K562 (cell line): ENCODE results near the gene DRG1. TPM values are rescaled to one million over a fixed set of nuclear protein-coding genes. Genes with fewer than 3 reads are reported as not detected.

ENCODE experiments used
- BDP1 ChIP-seq: IDR thresholded peaks from 3 replicates; pipeline ENCODE4 v1.6.1; 2011; ENCODE audit not compliant: insufficient read length, insufficient read depth
- ELF4 ChIP-seq: fragments of 450-650 bp; formaldehyde crosslinking; IDR thresholded peaks from 2 replicates; pipeline ENCODE4 v1.4.0; 2022; ENCODE audit warnings: missing genetic modification characterization
- HDAC1 ChIP-seq, 2 experiments: fragments of 450-650 bp; IDR thresholded peaks; 2 replicates each; pipeline ENCODE4 v1.6.1; 2016 to 2017; ENCODE audit warnings: inconsistent platforms in 1 of 2, mild to moderate bottlenecking in 1 of 2, moderate library complexity in 1 of 2
- MAFG ChIP-seq: fragments of 450-650 bp; conservative IDR thresholded peaks from 2 replicates; pipeline ENCODE4 v1.6.1; 2016; ENCODE audit warnings: missing genetic modification characterization, missing compliant biosample characterization
- NONO ChIP-seq, 2 experiments: fragments of 200-400 bp in 1 of 2; fragments of 450-650 bp in 1 of 2; formaldehyde crosslinking in 1 of 2; IDR thresholded peaks; 2 replicates each; pipeline ENCODE4 v1.6.1; 2017; ENCODE audit warnings: low read depth in 2 of 2, mild to moderate bottlenecking in 2 of 2, moderate library complexity in 2 of 2, low read length in 1 of 2
- POU5F1 ChIP-seq: fragments of 150-350 bp; IDR thresholded peaks from 2 replicates; pipeline ENCODE4 v1.6.1; 2014; ENCODE audit warnings: borderline replicate concordance, low read length, low read depth, mild to moderate bottlenecking; ENCODE audit not compliant: partially characterized antibody
- RBM25 ChIP-seq: fragments of 200-400 bp; formaldehyde crosslinking; IDR thresholded peaks from 2 replicates; pipeline ENCODE4 v1.6.1; 2018; ENCODE audit warnings: low read length, low read depth, moderate library complexity; ENCODE audit not compliant: severe bottlenecking
- SIN3A ChIP-seq, 2 experiments: fragments of 150-350 bp in 1 of 2; IDR thresholded peaks; 2 replicates each; pipeline ENCODE4 v1.6.1; 2011 to 2016; ENCODE audit warnings: borderline replicate concordance in 2 of 2, low read depth in 2 of 2, low read length in 2 of 2, mild to moderate bottlenecking in 2 of 2, moderate library complexity in 2 of 2; ENCODE audit not compliant: control insufficient read depth in 1 of 2
- SREBF1 ChIP-seq: fragments of 150-350 bp; IDR thresholded peaks from 2 replicates; pipeline ENCODE4 v1.6.1; 2014; ENCODE audit warnings: antibody characterized with exemption, low read depth, low read length, borderline replicate concordance
- ZBTB5 ChIP-seq: fragments of 450-650 bp; IDR thresholded peaks from 2 replicates; pipeline ENCODE4 v1.6.1; 2017; ENCODE audit warnings: antibody characterized with exemption
- ZFX ChIP-seq: sonication (generic); formaldehyde crosslinking; IDR thresholded peaks from 2 replicates; pipeline ENCODE4 v1.8.0; 2022; ENCODE audit warnings: mild to moderate bottlenecking, missing genetic modification reagents, moderate library complexity
- ZNF408 ChIP-seq: fragments of 250-450 bp; sonication (Bioruptor Pico); IDR thresholded peaks from 2 replicates; pipeline ENCODE4 v1.4.0; 2020; ENCODE audit warnings: low read depth, mild to moderate bottlenecking, moderate library complexity
- polyA plus RNA-seq, 8 experiments: library from polyadenylated mRNA; depleted of rRNA in 4 of 8; stranded (reverse) in 5 of 8; unstranded in 3 of 8; fragments of >200 nt; fragmentation: Nextera tagmentation in 2 of 8; fragmentation: Illumina TruSeq in 1 of 8; extraction: Ambion mirVana in 2 of 8; extraction: Trizol in 1 of 8; gene quantifications; 2 replicates each; pipeline versions ENCODE4 v1.2.1 to v1.2.3, GENCODE V29; 2011 to 2014; ENCODE audit warnings: inconsistent platforms in 1 of 8, missing spikeins in 1 of 8
- total RNA-seq, 7 experiments: library from RNA; depleted of rRNA in 6 of 7; stranded (reverse); fragments of >200 nt in 6 of 7; fragmentation: Illumina TruSeq in 2 of 7; extraction: Trizol in 2 of 7; gene quantifications; 2 replicates each; pipeline versions ENCODE4 v1.2.1 to v1.2.3, GENCODE V29; 2011 to 2021; ENCODE audit warnings: low replicate concordance in 1 of 7
- TF ChIP-seq, protein P1 (sequence below): fragments of 450-650 bp; IDR thresholded peaks from 2 replicates; pipeline ENCODE4 v1.7.1; 2018; ENCODE audit warnings: mild to moderate bottlenecking, low read depth; ENCODE audit not compliant: partially characterized antibody
- TF ChIP-seq, protein P2 (sequence below), 3 experiments: fragments of 200-800 bp in 1 of 3; sonication (Bioruptor generic) in 1 of 3; sonication (generic) in 1 of 3; formaldehyde crosslinking in 1 of 3; IDR thresholded peaks; 2 replicates each; pipeline versions ENCODE4 v1.6.1 to v1.8.0; 2016 to 2022; ENCODE audit warnings: mild to moderate bottlenecking in 2 of 3, missing compliant biosample characterization in 2 of 3, missing genetic modification characterization in 2 of 3, missing genetic modification reagents in 1 of 3

Gene DRG1
- total and polyA plus RNA-seq, 9 of the 15 experiments (the other 6 are each of a cell fraction or from before 2014, with no cell fraction given): 76.4 to 211 (median 93.3) TPM

DNA sequence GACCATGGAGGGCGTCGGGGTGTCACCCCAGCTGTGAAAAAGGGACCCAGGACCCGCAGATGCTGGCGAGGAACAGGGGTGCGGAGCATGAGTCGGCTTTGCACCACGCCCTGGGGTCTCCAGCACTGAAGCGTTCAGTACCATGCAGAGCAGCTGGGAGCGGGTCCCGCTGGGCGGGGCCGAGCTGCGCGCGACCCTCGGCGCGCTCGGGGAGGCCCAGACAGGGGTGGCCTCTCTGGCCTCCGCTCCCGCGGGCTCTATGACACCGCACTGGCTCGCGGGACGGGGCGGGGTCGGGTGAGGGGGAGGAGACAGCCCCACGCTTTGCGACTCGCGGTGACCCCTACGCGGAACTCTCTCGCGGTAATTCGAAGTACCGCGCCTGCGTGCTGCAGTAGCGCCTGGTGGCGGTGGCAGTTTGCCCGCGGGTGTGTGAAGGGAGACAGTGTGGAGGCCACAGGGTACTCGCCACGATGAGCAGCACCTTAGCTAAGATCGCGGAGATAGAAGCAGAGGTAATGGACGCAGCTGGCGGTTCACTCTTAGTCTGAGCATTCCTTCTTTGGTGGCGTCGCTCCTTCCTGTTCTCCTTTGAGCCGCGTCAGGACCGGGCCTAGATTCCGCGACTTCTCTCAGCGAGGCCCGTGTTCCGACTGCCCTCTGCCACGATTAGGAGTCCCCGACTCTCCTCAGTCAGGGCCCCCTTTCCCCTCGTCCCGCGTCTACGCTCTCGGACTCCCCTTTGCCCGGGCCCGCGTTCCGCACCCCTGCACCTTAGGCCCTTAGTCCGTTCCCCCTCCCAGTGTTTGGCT lies at the start of gene DRG1 (continued):
- TF ChIP-seq SIN3A (IDR thresholded peaks at IDR 0.05; ENCODE audit: borderline replicate concordance in 2 of 2, control insufficient read depth in 1 of 2, low read depth in 2 of 2, low read length in 2 of 2): peak in 1 of 2 experiments; percentile 74; a peak in 2 of 4 replicates
- no peak for TF ChIP-seq MAFG
- TF ChIP-seq ZNF408: no peak
- TF ChIP-seq, protein P1, sequence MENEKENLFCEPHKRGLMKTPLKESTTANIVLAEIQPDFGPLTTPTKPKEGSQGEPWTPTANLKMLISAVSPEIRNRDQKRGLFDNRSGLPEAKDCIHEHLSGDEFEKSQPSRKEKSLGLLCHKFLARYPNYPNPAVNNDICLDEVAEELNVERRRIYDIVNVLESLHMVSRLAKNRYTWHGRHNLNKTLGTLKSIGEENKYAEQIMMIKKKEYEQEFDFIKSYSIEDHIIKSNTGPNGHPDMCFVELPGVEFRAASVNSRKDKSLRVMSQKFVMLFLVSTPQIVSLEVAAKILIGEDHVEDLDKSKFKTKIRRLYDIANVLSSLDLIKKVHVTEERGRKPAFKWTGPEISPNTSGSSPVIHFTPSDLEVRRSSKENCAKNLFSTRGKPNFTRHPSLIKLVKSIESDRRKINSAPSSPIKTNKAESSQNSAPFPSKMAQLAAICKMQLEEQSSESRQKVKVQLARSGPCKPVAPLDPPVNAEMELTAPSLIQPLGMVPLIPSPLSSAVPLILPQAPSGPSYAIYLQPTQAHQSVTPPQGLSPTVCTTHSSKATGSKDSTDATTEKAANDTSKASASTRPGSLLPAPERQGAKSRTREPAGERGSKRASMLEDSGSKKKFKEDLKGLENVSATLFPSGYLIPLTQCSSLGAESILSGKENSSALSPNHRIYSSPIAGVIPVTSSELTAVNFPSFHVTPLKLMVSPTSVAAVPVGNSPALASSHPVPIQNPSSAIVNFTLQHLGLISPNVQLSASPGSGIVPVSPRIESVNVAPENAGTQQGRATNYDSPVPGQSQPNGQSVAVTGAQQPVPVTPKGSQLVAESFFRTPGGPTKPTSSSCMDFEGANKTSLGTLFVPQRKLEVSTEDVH: no peak
- TF ChIP-seq HDAC1 (IDR thresholded peaks at IDR 0.05): peak in 1 of 2 experiments; percentile 65; a peak in 2 of 4 replicates
- peak; percentile 95 for TF ChIP-seq ZFX (CRISPR knock-in tag)
- no peak for TF ChIP-seq BDP1
- peak in 1 of 2 experiments; percentile 52; a peak in 1 of 4 replicates for TF ChIP-seq NONO (IDR thresholded peaks at IDR 0.05; ENCODE audit: low read depth in 2 of 2, low read length in 1 of 2)
- TF ChIP-seq SREBF1: no peak
- TF ChIP-seq ZBTB5: no peak
- TF ChIP-seq, protein P2, sequence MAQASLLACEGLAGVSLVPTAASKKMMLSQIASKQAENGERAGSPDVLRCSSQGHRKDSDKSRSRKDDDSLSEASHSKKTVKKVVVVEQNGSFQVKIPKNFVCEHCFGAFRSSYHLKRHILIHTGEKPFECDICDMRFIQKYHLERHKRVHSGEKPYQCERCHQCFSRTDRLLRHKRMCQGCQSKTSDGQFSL (CRISPR knock-in tag; IDR thresholded peaks at IDR 0.05): no peak
- TF ChIP-seq, protein P2 (tag; IDR thresholded peaks at IDR 0.05): no peak
- TF ChIP-seq ELF4 (CRISPR knock-in tag): no peak
- TF ChIP-seq RBM25: peak; percentile 71
- TF ChIP-seq POU5F1: no peak
